HepG2 (cell line): ENCODE data around the gene KDELR3. TPM values are rescaled to one million over a fixed set of nuclear protein-coding genes. Genes with fewer than 3 reads are reported as not detected.

Experiments used
- EP300 ChIP-seq, 3 experiments: sonication (generic) in 1 of 3; formaldehyde crosslinking in 1 of 3; IDR thresholded peaks; 2 replicates each; pipeline versions ENCODE4 v1.5.1 to v1.6.1; 2011 to 2020; ENCODE audit warnings: low read depth in 2 of 3, low read length in 2 of 3, borderline replicate concordance in 1 of 3, improper control_type of control experiment in 1 of 3, mild to moderate bottlenecking in 1 of 3, missing genetic modification reagents in 1 of 3, moderate library complexity in 1 of 3
- GATA4 ChIP-seq: sonication (generic); IDR thresholded peaks from 2 replicates; pipeline ENCODE4 v1.6.1; 2016; ENCODE audit warnings: antibody characterized with exemption, low read depth, borderline replicate concordance
- KMT2A ChIP-seq: sonication (generic); formaldehyde crosslinking; IDR thresholded peaks from 2 replicates; pipeline ENCODE4 v1.4.0; 2020; ENCODE audit warnings: missing genetic modification reagents
- SIX4 ChIP-seq: sonication (generic); formaldehyde crosslinking; IDR thresholded peaks from 2 replicates; pipeline ENCODE4 v1.4.0; 2020; ENCODE audit warnings: missing genetic modification reagents
- ZNF256 ChIP-seq: sonication (generic); formaldehyde crosslinking; conservative IDR thresholded peaks from 2 replicates; pipeline ENCODE4 v1.4.0; 2020; ENCODE audit warnings: missing genetic modification reagents
- polyA plus RNA-seq, 8 experiments: library from polyadenylated mRNA; depleted of rRNA in 3 of 8; stranded (reverse) in 7 of 8; unstranded in 1 of 8; fragments of >200 nt; fragmentation: Illumina TruSeq in 4 of 8; extraction: Trizol in 4 of 8; gene quantifications; 2 replicates each; pipeline versions ENCODE4 v1.2.1 to v1.2.3, GENCODE V29; 2011 to 2016; ENCODE audit warnings: low read depth in 4 of 8, missing spikeins in 1 of 8, mixed read lengths in 1 of 8; ENCODE audit not compliant: insufficient read depth in 1 of 8
- total RNA-seq, 5 experiments: library from RNA; depleted of rRNA; stranded (reverse); fragments of >200 nt; fragmentation: Illumina TruSeq; extraction: Trizol; gene quantifications; 2 replicates each; pipeline ENCODE4 v1.2.3, GENCODE V29; 2016; ENCODE audit warnings: low read depth in 1 of 5
- TF ChIP-seq, protein P1 (sequence below): sonication (generic); formaldehyde crosslinking; IDR thresholded peaks from 2 replicates; pipeline ENCODE4 v1.4.0; 2020; ENCODE audit warnings: missing genetic modification reagents
- TF ChIP-seq, protein P2 (sequence below): sonication (generic); formaldehyde crosslinking; IDR thresholded peaks from 2 replicates; pipeline ENCODE4 v1.4.0; 2020; ENCODE audit warnings: missing genetic modification reagents
- TF ChIP-seq, protein P3 (sequence below): sonication (generic); formaldehyde crosslinking; IDR thresholded peaks from 2 replicates; pipeline ENCODE4 v1.4.0; 2020; ENCODE audit warnings: missing genetic modification reagents
- TF ChIP-seq, protein P4 (sequence below): sonication (generic); formaldehyde crosslinking; IDR thresholded peaks from 2 replicates; pipeline ENCODE4 v1.8.1; 2023; ENCODE audit warnings: missing genetic modification reagents, mild to moderate bottlenecking, borderline replicate concordance
- TF ChIP-seq, protein P5 (sequence below): sonication (generic); formaldehyde crosslinking; IDR thresholded peaks from 2 replicates; pipeline ENCODE4 v1.5.0; 2020; ENCODE audit warnings: missing genetic modification reagents
- TF ChIP-seq, protein P6 (sequence below): sonication (generic); formaldehyde crosslinking; IDR thresholded peaks from 2 replicates; pipeline ENCODE4 v1.4.0; 2020; ENCODE audit warnings: mild to moderate bottlenecking, missing genetic modification reagents
- TF ChIP-seq, protein P7 (sequence below): sonication (generic); formaldehyde crosslinking; IDR thresholded peaks from 2 replicates; pipeline ENCODE4 v1.9.0; 2022; ENCODE audit warnings: missing genetic modification reagents, mild to moderate bottlenecking, borderline replicate concordance

The KDELR3 gene
- total and polyA plus RNA-seq, 2 of the 13 experiments (the other 11 are each of a cell fraction or from before 2014, with no cell fraction given): 24.2 to 65.7 TPM

DNA sequence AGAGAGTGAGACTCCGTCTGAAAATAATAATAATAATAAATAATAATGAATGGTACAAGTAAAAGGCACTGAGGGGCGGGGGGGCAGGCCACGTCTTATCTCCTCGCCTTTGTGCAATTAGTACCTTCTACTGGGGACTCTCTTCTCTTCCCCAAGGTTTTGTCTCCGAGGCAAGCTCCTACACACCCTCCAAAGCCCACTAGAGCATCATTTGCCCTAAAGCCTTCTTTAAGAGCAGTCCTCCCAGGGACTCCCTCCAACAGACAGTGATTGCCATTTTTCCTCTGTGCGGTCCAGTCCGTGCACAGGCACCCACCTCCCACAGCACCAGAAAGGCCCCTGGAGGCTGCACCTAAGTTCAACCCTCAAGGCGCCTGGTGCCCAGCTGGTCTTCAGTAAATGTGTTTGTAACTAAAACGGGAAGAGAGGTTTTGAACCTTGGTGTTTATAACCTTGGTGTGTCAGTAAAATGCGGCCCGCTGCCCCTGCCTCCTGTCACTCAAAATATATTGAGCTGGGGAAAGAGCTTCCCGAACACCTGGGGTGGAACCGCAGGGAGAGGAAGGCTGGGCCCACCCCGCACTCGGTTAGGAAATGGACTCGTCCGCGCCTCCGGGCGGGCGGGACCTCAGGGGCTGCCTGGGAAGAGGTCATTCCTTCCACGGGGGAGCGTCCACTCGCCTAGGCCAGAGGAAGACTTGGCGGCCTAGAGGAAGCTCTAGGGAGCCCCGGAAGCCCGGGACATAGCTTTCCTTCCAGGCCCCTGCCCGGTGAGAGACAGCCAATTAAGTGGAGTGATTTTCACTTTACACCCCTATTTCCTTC, 4.7 kb upstream of the KDELR3 start (continued):
- TF ChIP-seq, protein P1, sequence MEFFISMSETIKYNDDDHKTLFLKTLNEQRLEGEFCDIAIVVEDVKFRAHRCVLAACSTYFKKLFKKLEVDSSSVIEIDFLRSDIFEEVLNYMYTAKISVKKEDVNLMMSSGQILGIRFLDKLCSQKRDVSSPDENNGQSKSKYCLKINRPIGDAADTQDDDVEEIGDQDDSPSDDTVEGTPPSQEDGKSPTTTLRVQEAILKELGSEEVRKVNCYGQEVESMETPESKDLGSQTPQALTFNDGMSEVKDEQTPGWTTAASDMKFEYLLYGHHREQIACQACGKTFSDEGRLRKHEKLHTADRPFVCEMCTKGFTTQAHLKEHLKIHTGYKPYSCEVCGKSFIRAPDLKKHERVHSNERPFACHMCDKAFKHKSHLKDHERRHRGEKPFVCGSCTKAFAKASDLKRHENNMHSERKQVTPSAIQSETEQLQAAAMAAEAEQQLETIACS (CRISPR knock-in tag): no peak
- TF ChIP-seq, protein P2, sequence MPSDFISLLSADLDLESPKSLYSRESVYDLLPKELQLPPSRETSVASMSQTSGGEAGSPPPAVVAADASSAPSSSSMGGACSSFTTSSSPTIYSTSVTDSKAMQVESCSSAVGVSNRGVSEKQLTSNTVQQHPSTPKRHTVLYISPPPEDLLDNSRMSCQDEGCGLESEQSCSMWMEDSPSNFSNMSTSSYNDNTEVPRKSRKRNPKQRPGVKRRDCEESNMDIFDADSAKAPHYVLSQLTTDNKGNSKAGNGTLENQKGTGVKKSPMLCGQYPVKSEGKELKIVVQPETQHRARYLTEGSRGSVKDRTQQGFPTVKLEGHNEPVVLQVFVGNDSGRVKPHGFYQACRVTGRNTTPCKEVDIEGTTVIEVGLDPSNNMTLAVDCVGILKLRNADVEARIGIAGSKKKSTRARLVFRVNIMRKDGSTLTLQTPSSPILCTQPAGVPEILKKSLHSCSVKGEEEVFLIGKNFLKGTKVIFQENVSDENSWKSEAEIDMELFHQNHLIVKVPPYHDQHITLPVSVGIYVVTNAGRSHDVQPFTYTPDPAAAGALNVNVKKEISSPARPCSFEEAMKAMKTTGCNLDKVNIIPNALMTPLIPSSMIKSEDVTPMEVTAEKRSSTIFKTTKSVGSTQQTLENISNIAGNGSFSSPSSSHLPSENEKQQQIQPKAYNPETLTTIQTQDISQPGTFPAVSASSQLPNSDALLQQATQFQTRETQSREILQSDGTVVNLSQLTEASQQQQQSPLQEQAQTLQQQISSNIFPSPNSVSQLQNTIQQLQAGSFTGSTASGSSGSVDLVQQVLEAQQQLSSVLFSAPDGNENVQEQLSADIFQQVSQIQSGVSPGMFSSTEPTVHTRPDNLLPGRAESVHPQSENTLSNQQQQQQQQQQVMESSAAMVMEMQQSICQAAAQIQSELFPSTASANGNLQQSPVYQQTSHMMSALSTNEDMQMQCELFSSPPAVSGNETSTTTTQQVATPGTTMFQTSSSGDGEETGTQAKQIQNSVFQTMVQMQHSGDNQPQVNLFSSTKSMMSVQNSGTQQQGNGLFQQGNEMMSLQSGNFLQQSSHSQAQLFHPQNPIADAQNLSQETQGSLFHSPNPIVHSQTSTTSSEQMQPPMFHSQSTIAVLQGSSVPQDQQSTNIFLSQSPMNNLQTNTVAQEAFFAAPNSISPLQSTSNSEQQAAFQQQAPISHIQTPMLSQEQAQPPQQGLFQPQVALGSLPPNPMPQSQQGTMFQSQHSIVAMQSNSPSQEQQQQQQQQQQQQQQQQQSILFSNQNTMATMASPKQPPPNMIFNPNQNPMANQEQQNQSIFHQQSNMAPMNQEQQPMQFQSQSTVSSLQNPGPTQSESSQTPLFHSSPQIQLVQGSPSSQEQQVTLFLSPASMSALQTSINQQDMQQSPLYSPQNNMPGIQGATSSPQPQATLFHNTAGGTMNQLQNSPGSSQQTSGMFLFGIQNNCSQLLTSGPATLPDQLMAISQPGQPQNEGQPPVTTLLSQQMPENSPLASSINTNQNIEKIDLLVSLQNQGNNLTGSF (CRISPR knock-in tag): no peak
- TF ChIP-seq SIX4 (CRISPR knock-in tag) (no peak), KMT2A (no peak; the same call in 1 of the 2 replicates), ZNF256 (no peak), GATA4 (peak; percentile 19; the same call in 1 of the 2 replicates), EP300 (IDR thresholded peaks at IDR 0.05; ENCODE audit: low read depth in 2 of 2, low read length in 2 of 2) (no peak), EP300 (CRISPR knock-in tag; IDR thresholded peaks at IDR 0.05; ENCODE audit: borderline replicate concordance) (no peak)
- TF ChIP-seq, protein P3, sequence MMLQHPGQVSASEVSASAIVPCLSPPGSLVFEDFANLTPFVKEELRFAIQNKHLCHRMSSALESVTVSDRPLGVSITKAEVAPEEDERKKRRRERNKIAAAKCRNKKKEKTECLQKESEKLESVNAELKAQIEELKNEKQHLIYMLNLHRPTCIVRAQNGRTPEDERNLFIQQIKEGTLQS: 0 out of 2 replicates have a peak, but pooled peaks have one; percentile 36
- TF ChIP-seq, protein P4, sequence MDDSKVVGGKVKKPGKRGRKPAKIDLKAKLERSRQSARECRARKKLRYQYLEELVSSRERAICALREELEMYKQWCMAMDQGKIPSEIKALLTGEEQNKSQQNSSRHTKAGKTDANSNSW (CRISPR knock-in tag): no peak
- TF ChIP-seq, protein P5, sequence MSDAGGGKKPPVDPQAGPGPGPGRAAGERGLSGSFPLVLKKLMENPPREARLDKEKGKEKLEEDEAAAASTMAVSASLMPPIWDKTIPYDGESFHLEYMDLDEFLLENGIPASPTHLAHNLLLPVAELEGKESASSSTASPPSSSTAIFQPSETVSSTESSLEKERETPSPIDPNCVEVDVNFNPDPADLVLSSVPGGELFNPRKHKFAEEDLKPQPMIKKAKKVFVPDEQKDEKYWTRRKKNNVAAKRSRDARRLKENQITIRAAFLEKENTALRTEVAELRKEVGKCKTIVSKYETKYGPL (CRISPR knock-in tag): no peak
- TF ChIP-seq, protein P6, sequence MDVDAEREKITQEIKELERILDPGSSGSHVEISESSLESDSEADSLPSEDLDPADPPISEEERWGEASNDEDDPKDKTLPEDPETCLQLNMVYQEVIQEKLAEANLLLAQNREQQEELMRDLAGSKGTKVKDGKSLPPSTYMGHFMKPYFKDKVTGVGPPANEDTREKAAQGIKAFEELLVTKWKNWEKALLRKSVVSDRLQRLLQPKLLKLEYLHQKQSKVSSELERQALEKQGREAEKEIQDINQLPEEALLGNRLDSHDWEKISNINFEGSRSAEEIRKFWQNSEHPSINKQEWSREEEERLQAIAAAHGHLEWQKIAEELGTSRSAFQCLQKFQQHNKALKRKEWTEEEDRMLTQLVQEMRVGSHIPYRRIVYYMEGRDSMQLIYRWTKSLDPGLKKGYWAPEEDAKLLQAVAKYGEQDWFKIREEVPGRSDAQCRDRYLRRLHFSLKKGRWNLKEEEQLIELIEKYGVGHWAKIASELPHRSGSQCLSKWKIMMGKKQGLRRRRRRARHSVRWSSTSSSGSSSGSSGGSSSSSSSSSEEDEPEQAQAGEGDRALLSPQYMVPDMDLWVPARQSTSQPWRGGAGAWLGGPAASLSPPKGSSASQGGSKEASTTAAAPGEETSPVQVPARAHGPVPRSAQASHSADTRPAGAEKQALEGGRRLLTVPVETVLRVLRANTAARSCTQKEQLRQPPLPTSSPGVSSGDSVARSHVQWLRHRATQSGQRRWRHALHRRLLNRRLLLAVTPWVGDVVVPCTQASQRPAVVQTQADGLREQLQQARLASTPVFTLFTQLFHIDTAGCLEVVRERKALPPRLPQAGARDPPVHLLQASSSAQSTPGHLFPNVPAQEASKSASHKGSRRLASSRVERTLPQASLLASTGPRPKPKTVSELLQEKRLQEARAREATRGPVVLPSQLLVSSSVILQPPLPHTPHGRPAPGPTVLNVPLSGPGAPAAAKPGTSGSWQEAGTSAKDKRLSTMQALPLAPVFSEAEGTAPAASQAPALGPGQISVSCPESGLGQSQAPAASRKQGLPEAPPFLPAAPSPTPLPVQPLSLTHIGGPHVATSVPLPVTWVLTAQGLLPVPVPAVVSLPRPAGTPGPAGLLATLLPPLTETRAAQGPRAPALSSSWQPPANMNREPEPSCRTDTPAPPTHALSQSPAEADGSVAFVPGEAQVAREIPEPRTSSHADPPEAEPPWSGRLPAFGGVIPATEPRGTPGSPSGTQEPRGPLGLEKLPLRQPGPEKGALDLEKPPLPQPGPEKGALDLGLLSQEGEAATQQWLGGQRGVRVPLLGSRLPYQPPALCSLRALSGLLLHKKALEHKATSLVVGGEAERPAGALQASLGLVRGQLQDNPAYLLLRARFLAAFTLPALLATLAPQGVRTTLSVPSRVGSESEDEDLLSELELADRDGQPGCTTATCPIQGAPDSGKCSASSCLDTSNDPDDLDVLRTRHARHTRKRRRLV (CRISPR knock-in tag): no peak
- TF ChIP-seq, protein P7, sequence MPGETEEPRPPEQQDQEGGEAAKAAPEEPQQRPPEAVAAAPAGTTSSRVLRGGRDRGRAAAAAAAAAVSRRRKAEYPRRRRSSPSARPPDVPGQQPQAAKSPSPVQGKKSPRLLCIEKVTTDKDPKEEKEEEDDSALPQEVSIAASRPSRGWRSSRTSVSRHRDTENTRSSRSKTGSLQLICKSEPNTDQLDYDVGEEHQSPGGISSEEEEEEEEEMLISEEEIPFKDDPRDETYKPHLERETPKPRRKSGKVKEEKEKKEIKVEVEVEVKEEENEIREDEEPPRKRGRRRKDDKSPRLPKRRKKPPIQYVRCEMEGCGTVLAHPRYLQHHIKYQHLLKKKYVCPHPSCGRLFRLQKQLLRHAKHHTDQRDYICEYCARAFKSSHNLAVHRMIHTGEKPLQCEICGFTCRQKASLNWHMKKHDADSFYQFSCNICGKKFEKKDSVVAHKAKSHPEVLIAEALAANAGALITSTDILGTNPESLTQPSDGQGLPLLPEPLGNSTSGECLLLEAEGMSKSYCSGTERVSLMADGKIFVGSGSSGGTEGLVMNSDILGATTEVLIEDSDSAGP: peak; percentile 62; the same call in 1 of the 2 replicates
